Stimulated activated CD8-positive, alpha-beta memory T cell treated with anti-CD3 and anti-CD28 coated beads, Interleukin-7, amount 100 ng/mL, for 24 hours (primary cell): ENCODE measurements around the gene CMTM2.

Experiments used
- DNase-seq: peaks from one replicate; pipeline ENCODE4 v3.0.0-alpha.2; 2020; ENCODE audit warnings: low read depth

The CMTM2 gene

DNA sequence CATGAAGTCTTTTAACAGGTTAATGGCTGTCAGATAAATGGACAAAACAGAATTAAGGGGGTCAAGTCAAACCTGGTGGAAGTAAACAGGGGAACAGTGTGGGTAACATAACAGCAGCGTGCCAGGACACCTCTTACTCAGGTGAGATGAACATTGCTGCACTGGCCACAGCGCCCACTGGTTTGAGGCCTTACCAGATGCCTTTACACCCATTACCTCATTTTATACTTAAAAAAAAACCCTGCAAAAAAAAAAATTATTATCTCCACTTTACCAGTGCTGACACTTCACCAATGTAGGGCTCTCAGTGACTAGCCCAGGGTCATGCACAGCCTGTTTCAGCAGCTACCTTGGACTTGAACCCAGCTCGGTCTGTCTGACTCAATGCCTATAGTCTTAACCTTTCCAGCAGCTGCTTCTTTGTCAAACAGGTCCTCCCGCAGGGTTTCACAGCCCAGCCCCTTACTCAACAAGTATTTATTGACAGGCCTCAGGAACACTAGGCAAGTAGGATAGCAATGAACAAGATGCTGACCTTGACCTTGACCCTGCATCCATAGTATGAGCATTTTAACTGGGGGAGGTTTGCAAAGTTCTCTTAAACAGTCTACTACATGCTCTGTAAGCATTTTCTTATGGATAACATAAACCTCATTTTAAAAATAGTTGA, 55.4 kb downstream of the CMTM2 start:
- no peak for DNase-seq

DNA sequence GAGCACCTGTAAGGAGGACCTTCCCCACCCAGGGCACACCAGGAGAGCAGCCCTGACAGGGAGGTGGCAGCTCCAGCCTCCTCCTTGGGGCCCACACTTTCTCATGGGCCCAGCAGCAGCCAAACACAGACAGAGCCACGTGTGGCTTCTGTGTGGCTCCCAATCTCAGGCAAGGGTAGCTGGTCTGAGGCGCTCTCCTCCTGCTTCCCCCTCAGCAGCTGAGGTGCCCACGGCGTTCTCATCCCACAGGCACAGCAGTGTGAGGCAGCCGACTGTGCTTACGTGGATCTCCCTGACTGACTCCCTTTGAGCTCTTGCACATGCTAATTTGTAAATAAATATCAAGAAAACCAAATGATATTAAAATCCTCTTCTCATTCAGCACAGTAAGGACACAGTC, 56.1 kb downstream of the CMTM2 start:
- DNase-seq, result no peak

DNA sequence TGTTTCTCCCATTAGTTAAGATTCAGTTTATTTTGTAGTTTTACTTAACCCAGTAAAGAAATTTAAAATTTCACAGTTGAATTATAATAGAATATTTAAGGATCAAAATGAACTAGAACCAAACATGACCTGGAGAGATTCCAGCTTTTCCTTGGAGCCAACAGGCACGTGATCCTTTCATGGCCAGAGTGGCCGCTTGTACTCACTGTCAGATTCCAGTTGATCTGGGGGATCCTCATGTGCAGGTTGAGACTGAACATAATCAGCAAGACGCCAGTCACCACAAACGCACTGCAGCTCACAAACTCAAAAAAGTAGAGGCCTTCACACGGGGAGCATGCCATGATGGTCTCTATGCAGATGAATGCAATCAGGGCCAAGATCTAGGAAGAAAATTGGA, 56.9 kb downstream of the CMTM2 start:
- no peak for DNase-seq

DNA sequence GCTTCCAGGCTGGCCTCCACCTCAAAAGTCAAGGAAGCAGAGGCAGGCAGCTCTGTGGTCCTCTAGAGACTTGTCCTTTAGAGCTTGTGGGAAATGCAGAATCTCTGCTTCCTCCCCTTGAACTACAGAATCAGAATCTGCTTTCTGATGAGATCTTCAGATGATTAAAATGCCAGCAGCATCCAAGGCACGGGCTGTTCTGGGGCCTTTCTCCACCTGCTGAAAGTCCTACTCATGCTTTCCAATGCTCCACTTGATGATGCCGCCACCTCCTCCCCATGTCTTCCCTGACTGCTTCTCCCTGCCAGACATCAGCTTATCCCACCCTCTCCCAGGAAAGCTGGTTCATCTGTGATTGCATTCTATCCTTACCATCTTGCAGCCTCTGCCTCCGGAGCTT, 58.5 kb downstream of the CMTM2 start:
- DNase-seq, result no peak
